Superior temporal gyrus (tissue), 1 donor: ENCODE results near the gene PARP4.
"Not testable (repeated sequence)": the region's sequence is repeated elsewhere in the genome, so short reads cannot be mapped to it uniquely, and the experiment has no call there.

ENCODE experiments used
- DNase-seq: peaks from one replicate; pipeline ENCODE4 v3.0.0-alpha.2; 2016; ENCODE audit errors: extremely low spot score

The PARP4 gene

GRCh38 chr13:24450530-24450929 is 62.0 kb downstream of the PARP4 start:
- no peak for DNase-seq

- not testable (repeated sequence) for DNase-seq
These were observed 67.7 kb downstream of the PARP4 start for GRCh38 chr13:24444851-24445250.

- DNase-seq = no peak
These were observed 69.2 kb downstream of the PARP4 start for GRCh38 chr13:24443366-24443765.

GRCh38 chr13:24426045-24426444 is 86.5 kb downstream of the PARP4 start:
- DNase-seq = not testable (repeated sequence)

- DNase-seq = not testable (repeated sequence)
These were observed 92.9 kb downstream of the PARP4 start for GRCh38 chr13:24419668-24420067.

- no peak for DNase-seq
These were observed 104.7 kb downstream of the PARP4 start for GRCh38 chr13:24407844-24408243.

- DNase-seq = no peak
These were observed 106.1 kb downstream of the PARP4 start for GRCh38 chr13:24406524-24406923.

GRCh38 chr13:24396821-24397220 is 115.8 kb downstream of the PARP4 start:
- no peak for DNase-seq

GRCh38 chr13:24392972-24393371 is 119.6 kb downstream of the PARP4 start:
- no peak for DNase-seq

GRCh38 chr13:24391771-24392683 is 120.6 kb downstream of the PARP4 start:
- not testable (repeated sequence) for DNase-seq

- not testable (repeated sequence) for DNase-seq
These were observed 121.8 kb downstream of the PARP4 start for GRCh38 chr13:24390795-24391194.

- DNase-seq = no peak
These were observed 123.1 kb downstream of the PARP4 start for GRCh38 chr13:24389506-24389905.

- DNase-seq = not testable (repeated sequence)
These were observed 123.8 kb downstream of the PARP4 start for GRCh38 chr13:24388743-24389142.

GRCh38 chr13:24386816-24387708 is 125.5 kb downstream of the PARP4 start:
- DNase-seq = no peak

- DNase-seq = no peak
These were observed 126.7 kb downstream of the PARP4 start for GRCh38 chr13:24385902-24386301.

GRCh38 chr13:24384946-24385345 is 127.6 kb downstream of the PARP4 start:
- DNase-seq = not testable (repeated sequence)

GRCh38 chr13:24384091-24384490 is 128.5 kb downstream of the PARP4 start:
- DNase-seq = not testable (repeated sequence)

GRCh38 chr13:24381541-24382265 is 130.9 kb downstream of the PARP4 start:
- no peak for DNase-seq

- DNase-seq = not testable (repeated sequence)
These were observed 131.7 kb downstream of the PARP4 start for GRCh38 chr13:24380881-24381280.

GRCh38 chr13:24380227-24380626 is 132.4 kb downstream of the PARP4 start:
- not testable (repeated sequence) for DNase-seq

GRCh38 chr13:24371273-24371672 is 141.3 kb downstream of the PARP4 start:
- not testable (repeated sequence) for DNase-seq
